Measurements from ENCODE around the gene MT3.
A peak's percentile ranks its signal among the peaks of the same experiment; 100 is the strongest.

MT3 gene

GRCh38 chr16:56631832-56632155 is 42.5 kb downstream of the MT3 start:
- no peak for DNase-seq

- peak; percentile 72 for DNase-seq
These were observed 43.0 kb downstream of the MT3 start, which contains the start of gene MT1M for GRCh38 chr16:56632156-56632847. Gene MT1M, plus strand, starts transcription at chr16:56632659. Its CDS starts 73 bp downstream, at chr16:56632732.

GRCh38 chr16:56632848-56633365 is 43.6 kb downstream of the MT3 start:
- DNase-seq, result no peak

GRCh38 chr16:56633535-56633934 is 44.2 kb downstream of the MT3 start:
- no peak for DNase-seq

- DNase-seq, result no peak
These were observed 45.5 kb downstream of the MT3 start for GRCh38 chr16:56634715-56635440.

- no peak for DNase-seq
These were observed 46.2 kb downstream of the MT3 start for GRCh38 chr16:56635441-56635967.

- no peak for DNase-seq
These were observed 47.5 kb downstream of the MT3 start for GRCh38 chr16:56636616-56637413.

GRCh38 chr16:56637814-56638750 is 48.8 kb downstream of the MT3 start, which contains the start of gene MT1A:
Gene MT1A, plus strand, starts transcription at chr16:56638666. Its CDS starts 73 bp downstream, at chr16:56638739.
- peak; percentile 44 for DNase-seq

GRCh38 chr16:56639045-56639444 is 49.7 kb downstream of the MT3 start:
- DNase-seq, result no peak

GRCh38 chr16:56640076-56640475 is 50.7 kb downstream of the MT3 start:
- no peak for DNase-seq

Measured in midbrain (tissue), 1 donor.